ENCODE measurements around the gene ANTXR1. TPM values are rescaled to one million over a fixed set of nuclear protein-coding genes. Genes with fewer than 3 reads are reported as not detected.

The ANTXR1 gene
- total and polyA plus RNA-seq, 2 donors: 4.4 to 7.3 TPM

GRCh38 chr2:69149631-69150215, 136.7 kb downstream of the ANTXR1 start:
- no peak for DNase-seq (ENCODE audit: low read depth in 6 of 9, low spot score in 9 of 9)
- H3K4me3 ChIP-seq (ENCODE audit: low read length in 2 of 2): no peak overlapping the region
- H3K4me1 ChIP-seq (ENCODE audit: control insufficient read depth in 2 of 2, insufficient read depth in 2 of 2, low read length in 2 of 2): no peaks in the 10 kb centered on the region
- no peaks in the 10 kb centered on the region for H3K9me3 ChIP-seq (ENCODE audit: control insufficient read depth in 2 of 2, insufficient read depth in 1 of 2, low read length in 1 of 2)
- H3K36me3 ChIP-seq (ENCODE audit: control insufficient read depth in 2 of 2, insufficient read depth in 2 of 2, low read length in 1 of 2): no peaks in the 10 kb centered on the region
- 84% methylated on average over 7 of the region's 7 CpGs for WGBS
- H3K27ac ChIP-seq (ENCODE audit: low read depth in 1 of 2, low read length in 1 of 2): no peak overlapping the region
- H3K27me3 ChIP-seq (ENCODE audit: control insufficient read depth in 2 of 2, insufficient read depth in 1 of 2, low read length in 1 of 2): no peaks in the 10 kb centered on the region

GRCh38 chr2:69151931-69152330, 139.0 kb downstream of the ANTXR1 start:
- WGBS: 99% methylated on average over 4 of the region's 4 CpGs
- no peaks in the 10 kb centered on the region for H3K27me3 ChIP-seq (ENCODE audit: control insufficient read depth in 2 of 2, insufficient read depth in 1 of 2, low read length in 1 of 2)
- H3K4me3 ChIP-seq (ENCODE audit: low read length in 2 of 2): no peak overlapping the region
- no peaks in the 10 kb centered on the region for H3K4me1 ChIP-seq (ENCODE audit: control insufficient read depth in 2 of 2, insufficient read depth in 2 of 2, low read length in 2 of 2)
- no peak for DNase-seq (ENCODE audit: low read depth in 6 of 9, low spot score in 9 of 9)
- no peaks in the 10 kb centered on the region for H3K9me3 ChIP-seq (ENCODE audit: control insufficient read depth in 2 of 2, insufficient read depth in 1 of 2, low read length in 1 of 2)
- H3K27ac ChIP-seq (ENCODE audit: low read depth in 1 of 2, low read length in 1 of 2): no peak overlapping the region
- no peaks in the 10 kb centered on the region for H3K36me3 ChIP-seq (ENCODE audit: control insufficient read depth in 2 of 2, insufficient read depth in 2 of 2, low read length in 1 of 2)

GRCh38 chr2:69152847-69153583, 140.0 kb downstream of the ANTXR1 start:
- no peak for DNase-seq (ENCODE audit: low read depth in 6 of 9, low spot score in 9 of 9)
- 98% methylated on average over 3 of the region's 3 CpGs for WGBS
- Histone ChIP-seq H3K36me3 (ENCODE audit: control insufficient read depth in 2 of 2, insufficient read depth in 2 of 2, low read length in 1 of 2) (no peaks in the 10 kb centered on the region), H3K4me1 (ENCODE audit: control insufficient read depth in 2 of 2, insufficient read depth in 2 of 2, low read length in 2 of 2) (no peaks in the 10 kb centered on the region), H3K9me3 (ENCODE audit: control insufficient read depth in 2 of 2, insufficient read depth in 1 of 2, low read length in 1 of 2) (no peaks in the 10 kb centered on the region), H3K27me3 (ENCODE audit: control insufficient read depth in 2 of 2, insufficient read depth in 1 of 2, low read length in 1 of 2) (no peaks in the 10 kb centered on the region), H3K27ac (ENCODE audit: low read depth in 1 of 2, low read length in 1 of 2) (no peak overlapping the region), H3K4me3 (ENCODE audit: low read length in 2 of 2) (no peak overlapping the region)

GRCh38 chr2:69154106-69154505, 141.1 kb downstream of the ANTXR1 start:
- H3K27ac ChIP-seq (ENCODE audit: low read depth in 1 of 2, low read length in 1 of 2): no peak overlapping the region
- no peaks in the 10 kb centered on the region for H3K9me3 ChIP-seq (ENCODE audit: control insufficient read depth in 2 of 2, insufficient read depth in 1 of 2, low read length in 1 of 2)
- H3K36me3 ChIP-seq (ENCODE audit: control insufficient read depth in 2 of 2, insufficient read depth in 2 of 2, low read length in 1 of 2): no peaks in the 10 kb centered on the region
- 28% methylated on average over 2 of the region's 2 CpGs for WGBS
- H3K27me3 ChIP-seq (ENCODE audit: control insufficient read depth in 2 of 2, insufficient read depth in 1 of 2, low read length in 1 of 2): no peaks in the 10 kb centered on the region
- H3K4me3 ChIP-seq (ENCODE audit: low read length in 2 of 2): no peak overlapping the region
- H3K4me1 ChIP-seq (ENCODE audit: control insufficient read depth in 2 of 2, insufficient read depth in 2 of 2, low read length in 2 of 2): no peaks in the 10 kb centered on the region
- no peak for DNase-seq (ENCODE audit: low read depth in 6 of 9, low spot score in 9 of 9)

- DNase-seq (ENCODE audit: low read depth in 6 of 9, low spot score in 9 of 9): no peak
- 98% methylated on average over 10 of the region's 10 CpGs for WGBS
- Histone ChIP-seq H3K27me3 (ENCODE audit: control insufficient read depth in 2 of 2, insufficient read depth in 1 of 2, low read length in 1 of 2) (no peaks in the 10 kb centered on the region), H3K36me3 (ENCODE audit: control insufficient read depth in 2 of 2, insufficient read depth in 2 of 2, low read length in 1 of 2) (no peaks in the 10 kb centered on the region), H3K4me1 (ENCODE audit: control insufficient read depth in 2 of 2, insufficient read depth in 2 of 2, low read length in 2 of 2) (no peaks in the 10 kb centered on the region), H3K27ac (ENCODE audit: low read depth in 1 of 2, low read length in 1 of 2) (no peak overlapping the region), H3K9me3 (ENCODE audit: control insufficient read depth in 2 of 2, insufficient read depth in 1 of 2, low read length in 1 of 2) (no peaks in the 10 kb centered on the region), H3K4me3 (ENCODE audit: low read length in 2 of 2) (no peak overlapping the region)
Measured at GRCh38 chr2:69156624-69157023, 143.6 kb downstream of the ANTXR1 start.

GRCh38 chr2:69157441-69157840, 144.5 kb downstream of the ANTXR1 start:
- no peaks in the 10 kb centered on the region for H3K27me3 ChIP-seq (ENCODE audit: control insufficient read depth in 2 of 2, insufficient read depth in 1 of 2, low read length in 1 of 2)
- H3K36me3 ChIP-seq (ENCODE audit: control insufficient read depth in 2 of 2, insufficient read depth in 2 of 2, low read length in 1 of 2): no peaks in the 10 kb centered on the region
- no peaks in the 10 kb centered on the region for H3K4me1 ChIP-seq (ENCODE audit: control insufficient read depth in 2 of 2, insufficient read depth in 2 of 2, low read length in 2 of 2)
- no peak for DNase-seq (ENCODE audit: low read depth in 6 of 9, low spot score in 9 of 9)
- no peak overlapping the region for H3K4me3 ChIP-seq (ENCODE audit: low read length in 2 of 2)
- H3K27ac ChIP-seq (ENCODE audit: low read depth in 1 of 2, low read length in 1 of 2): no peak overlapping the region
- WGBS: 97% methylated on average over 3 of the region's 3 CpGs
- H3K9me3 ChIP-seq (ENCODE audit: control insufficient read depth in 2 of 2, insufficient read depth in 1 of 2, low read length in 1 of 2): no peaks in the 10 kb centered on the region

- no peak overlapping the region for H3K4me3 ChIP-seq (ENCODE audit: low read length in 2 of 2)
- WGBS: 62% methylated on average over 6 of the region's 6 CpGs
- DNase-seq (ENCODE audit: low read depth in 6 of 9, low spot score in 9 of 9): no peak
- H3K36me3 ChIP-seq (ENCODE audit: control insufficient read depth in 2 of 2, insufficient read depth in 2 of 2, low read length in 1 of 2): no peaks in the 10 kb centered on the region
- no peaks in the 10 kb centered on the region for H3K9me3 ChIP-seq (ENCODE audit: control insufficient read depth in 2 of 2, insufficient read depth in 1 of 2, low read length in 1 of 2)
- H3K27ac ChIP-seq (ENCODE audit: low read depth in 1 of 2, low read length in 1 of 2): no peak overlapping the region
- peaks cover 0 to 3% of the 10 kb centered on the region in 2 donors for H3K4me1 ChIP-seq (ENCODE audit: control insufficient read depth in 2 of 2, insufficient read depth in 2 of 2, low read length in 2 of 2)
- H3K27me3 ChIP-seq (ENCODE audit: control insufficient read depth in 2 of 2, insufficient read depth in 1 of 2, low read length in 1 of 2): no peaks in the 10 kb centered on the region
Measured at GRCh38 chr2:69159986-69160385, 147.0 kb downstream of the ANTXR1 start.

GRCh38 chr2:69162057-69162456, 149.1 kb downstream of the ANTXR1 start:
- peaks cover 0 to 3% of the 10 kb centered on the region in 2 donors for H3K4me1 ChIP-seq (ENCODE audit: control insufficient read depth in 2 of 2, insufficient read depth in 2 of 2, low read length in 2 of 2)
- no peak overlapping the region for H3K27ac ChIP-seq (ENCODE audit: low read depth in 1 of 2, low read length in 1 of 2)
- DNase-seq (ENCODE audit: low read depth in 6 of 9, low spot score in 9 of 9): no peak
- H3K36me3 ChIP-seq (ENCODE audit: control insufficient read depth in 2 of 2, insufficient read depth in 2 of 2, low read length in 1 of 2): no peaks in the 10 kb centered on the region
- no peaks in the 10 kb centered on the region for H3K27me3 ChIP-seq (ENCODE audit: control insufficient read depth in 2 of 2, insufficient read depth in 1 of 2, low read length in 1 of 2)
- no peak overlapping the region for H3K4me3 ChIP-seq (ENCODE audit: low read length in 2 of 2)
- no peaks in the 10 kb centered on the region for H3K9me3 ChIP-seq (ENCODE audit: control insufficient read depth in 2 of 2, insufficient read depth in 1 of 2, low read length in 1 of 2)

- H3K27ac ChIP-seq (ENCODE audit: low read depth in 1 of 2, low read length in 1 of 2): no peak overlapping the region
- WGBS: 21% methylated on average over 6 of the region's 6 CpGs
- H3K4me1 ChIP-seq (ENCODE audit: control insufficient read depth in 2 of 2, insufficient read depth in 2 of 2, low read length in 2 of 2): peaks cover 0 to 3% of the 10 kb centered on the region in 2 donors
- no peak overlapping the region for H3K4me3 ChIP-seq (ENCODE audit: low read length in 2 of 2)
- H3K27me3 ChIP-seq (ENCODE audit: control insufficient read depth in 2 of 2, insufficient read depth in 1 of 2, low read length in 1 of 2): no peaks in the 10 kb centered on the region
- DNase-seq (ENCODE audit: low read depth in 6 of 9, low spot score in 9 of 9): peak in 1 of 9 donors; percentile 30
- no peaks in the 10 kb centered on the region for H3K36me3 ChIP-seq (ENCODE audit: control insufficient read depth in 2 of 2, insufficient read depth in 2 of 2, low read length in 1 of 2)
- H3K9me3 ChIP-seq (ENCODE audit: control insufficient read depth in 2 of 2, insufficient read depth in 1 of 2, low read length in 1 of 2): no peaks in the 10 kb centered on the region
Measured at GRCh38 chr2:69163109-69163508, 150.1 kb downstream of the ANTXR1 start.
